Measurements from ENCODE around the gene FBLN5.
A peak's percentile ranks its signal among the peaks of the same experiment; 100 is the strongest.

The FBLN5 gene

DNA sequence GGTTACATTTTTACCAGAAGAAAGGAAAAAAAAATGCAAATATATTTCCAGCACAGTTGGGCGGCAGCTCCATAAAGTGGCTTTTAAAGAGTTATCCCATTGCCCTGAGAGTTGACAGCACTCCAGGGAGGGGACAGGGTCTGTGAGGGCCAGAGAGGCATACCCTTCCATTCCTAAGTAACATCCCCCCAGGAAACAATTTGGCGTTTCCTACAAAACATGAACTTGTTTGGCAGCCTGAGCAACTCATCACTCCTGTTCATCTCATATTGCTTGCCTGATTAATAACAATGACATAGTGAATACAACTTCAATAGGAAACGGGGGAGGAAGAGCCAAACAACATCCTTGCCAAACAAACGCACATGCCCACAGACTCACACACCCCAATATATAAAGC, 103.5 kb downstream of the FBLN5 start:
- Histone ChIP-seq H3K4ac (ENCODE audit: low read depth in 1 of 2, low read length in 2 of 2) (no peak overlapping the region), H3K27ac (ENCODE audit: low read length, poor library complexity, severe bottlenecking) (no peak overlapping the region), H3K4me2 (ENCODE audit: low read length, poor library complexity, severe bottlenecking) (no peak overlapping the region), H2AK5ac (ENCODE audit: low read length, severe bottlenecking) (no peak overlapping the region), H3K9me3 (ENCODE audit: control insufficient read depth, low read length) (no peaks in the 10 kb centered on the region), H3K4me3 (ENCODE audit: insufficient read depth in 1 of 2, low read depth in 1 of 2, low read length in 2 of 2) (no peak overlapping the region), H2BK120ac (ENCODE audit: low read depth, low read length) (no peak overlapping the region), H2BK5ac (ENCODE audit: low read depth, low read length, poor library complexity, severe bottlenecking) (no peak overlapping the region), H2BK12ac (ENCODE audit: low read length in 2 of 2) (no peak overlapping the region), H3K4me1 (ENCODE audit: control insufficient read depth, insufficient read depth, low read depth, low read length) (no peaks in the 10 kb centered on the region), H3K79me1 (replicated peaks; ENCODE audit: low read length, poor library complexity, severe bottlenecking) (no peaks in the 10 kb centered on the region), H4K8ac (ENCODE audit: low read length) (no peak overlapping the region), H4K91ac (ENCODE audit: low read length) (no peak overlapping the region), H3K36me3 (ENCODE audit: control insufficient read depth in 1 of 2, insufficient read depth in 2 of 2, low read depth in 1 of 2, low read length in 2 of 2) (no peaks in the 10 kb centered on the region), H3K9ac (ENCODE audit: low read length) (no peak overlapping the region), H3K23ac (ENCODE audit: low read length in 2 of 2) (no peak overlapping the region), H2AFZ (ENCODE audit: low read depth, low read length) (no peak overlapping the region), H3K18ac (ENCODE audit: low read depth in 1 of 2, low read length in 2 of 2) (no peak overlapping the region), H3K27me3 (ENCODE audit: control insufficient read depth in 1 of 2, insufficient read depth in 1 of 2, low read length in 2 of 2) (peaks cover 0 to 36% of the 10 kb centered on the region in 2 experiments), H2BK15ac (ENCODE audit: low read depth, poor library complexity, severe bottlenecking) (no peak overlapping the region), H3K14ac (ENCODE audit: low read length in 2 of 2) (no peak overlapping the region)
- 90% methylated on average over 4 of the region's 4 CpGs for WGBS
- DNase-seq: no peak

DNA sequence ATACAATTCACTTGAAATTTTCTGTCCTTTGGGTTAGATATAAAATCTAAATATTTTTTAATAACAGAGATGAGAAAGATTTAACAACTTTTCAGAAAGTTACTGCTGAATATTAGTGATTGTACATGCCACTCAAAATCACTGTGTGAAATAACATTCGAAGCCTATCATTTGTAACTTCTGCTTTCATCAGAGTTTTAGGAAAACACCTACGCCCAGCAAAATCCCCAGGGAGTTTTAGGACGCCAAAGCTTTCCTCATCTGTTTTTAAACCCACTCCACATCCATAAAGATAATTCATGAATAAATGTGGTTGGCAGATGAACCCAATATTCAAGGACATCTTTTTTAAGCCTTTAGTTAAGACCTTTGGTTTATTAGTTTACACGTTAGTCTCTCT, 104.1 kb downstream of the FBLN5 start:
- Histone ChIP-seq H3K4me2 (ENCODE audit: low read length, poor library complexity, severe bottlenecking) (no peak overlapping the region), H2BK12ac (ENCODE audit: low read length in 2 of 2) (no peak overlapping the region), H3K79me1 (replicated peaks; ENCODE audit: low read length, poor library complexity, severe bottlenecking) (no peaks in the 10 kb centered on the region), H4K8ac (ENCODE audit: low read length) (no peak overlapping the region), H4K91ac (ENCODE audit: low read length) (no peak overlapping the region), H2BK120ac (ENCODE audit: low read depth, low read length) (no peak overlapping the region), H3K4ac (ENCODE audit: low read depth in 1 of 2, low read length in 2 of 2) (no peak overlapping the region), H3K9ac (ENCODE audit: low read length) (no peak overlapping the region), H2AK5ac (ENCODE audit: low read length, severe bottlenecking) (no peak overlapping the region), H3K18ac (ENCODE audit: low read depth in 1 of 2, low read length in 2 of 2) (no peak overlapping the region), H2BK15ac (ENCODE audit: low read depth, poor library complexity, severe bottlenecking) (no peak overlapping the region), H3K14ac (ENCODE audit: low read length in 2 of 2) (no peak overlapping the region), H3K4me3 (ENCODE audit: insufficient read depth in 1 of 2, low read depth in 1 of 2, low read length in 2 of 2) (no peak overlapping the region), H3K4me1 (ENCODE audit: control insufficient read depth, insufficient read depth, low read depth, low read length) (no peaks in the 10 kb centered on the region), H3K23ac (ENCODE audit: low read length in 2 of 2) (no peak overlapping the region), H2BK5ac (ENCODE audit: low read depth, low read length, poor library complexity, severe bottlenecking) (no peak overlapping the region), H3K27ac (ENCODE audit: low read length, poor library complexity, severe bottlenecking) (no peak overlapping the region), H3K36me3 (ENCODE audit: control insufficient read depth in 1 of 2, insufficient read depth in 2 of 2, low read depth in 1 of 2, low read length in 2 of 2) (no peaks in the 10 kb centered on the region), H3K27me3 (ENCODE audit: control insufficient read depth in 1 of 2, insufficient read depth in 1 of 2, low read length in 2 of 2) (peaks cover 0 to 32% of the 10 kb centered on the region in 2 experiments), H2AFZ (ENCODE audit: low read depth, low read length) (no peak overlapping the region), H3K9me3 (ENCODE audit: control insufficient read depth, low read length) (no peaks in the 10 kb centered on the region)
- WGBS: 70% methylated on average over 1 of the region's 4 CpGs
- DNase-seq: no peak

GRCh38 chr14:91841065-91841464, 106.4 kb downstream of the FBLN5 start:
- H3K79me1 ChIP-seq (replicated peaks; ENCODE audit: low read length, poor library complexity, severe bottlenecking): no peaks in the 10 kb centered on the region
- no peak overlapping the region for H3K14ac ChIP-seq (ENCODE audit: low read length in 2 of 2)
- H3K4me2 ChIP-seq (ENCODE audit: low read length, poor library complexity, severe bottlenecking): no peak overlapping the region
- no peak overlapping the region for H4K8ac ChIP-seq (ENCODE audit: low read length)
- no peak for DNase-seq
- H2BK12ac ChIP-seq (ENCODE audit: low read length in 2 of 2): no peak overlapping the region
- H3K4me1 ChIP-seq (ENCODE audit: control insufficient read depth, insufficient read depth, low read depth, low read length): peaks cover 6% of the 10 kb centered on the region
- no peaks in the 10 kb centered on the region for H3K9me3 ChIP-seq (ENCODE audit: control insufficient read depth, low read length)
- H3K27me3 ChIP-seq (ENCODE audit: control insufficient read depth in 1 of 2, insufficient read depth in 1 of 2, low read length in 2 of 2): peaks cover 13 to 45% of the 10 kb centered on the region in 2 experiments
- no peak overlapping the region for H2AFZ ChIP-seq (ENCODE audit: low read depth, low read length)
- no peak overlapping the region for H3K27ac ChIP-seq (ENCODE audit: low read length, poor library complexity, severe bottlenecking)
- no peak overlapping the region for H3K4ac ChIP-seq (ENCODE audit: low read depth in 1 of 2, low read length in 2 of 2)
- H3K9ac ChIP-seq (ENCODE audit: low read length): peak overlapping the region; percentile 5
- no peak overlapping the region for H2BK5ac ChIP-seq (ENCODE audit: low read depth, low read length, poor library complexity, severe bottlenecking)
- H3K23ac ChIP-seq (ENCODE audit: low read length in 2 of 2): peak overlapping the region in 1 of 2 experiments; percentile 30
- H3K4me3 ChIP-seq (ENCODE audit: insufficient read depth in 1 of 2, low read depth in 1 of 2, low read length in 2 of 2): no peak overlapping the region
- no peak overlapping the region for H2BK120ac ChIP-seq (ENCODE audit: low read depth, low read length)
- no peak overlapping the region for H4K91ac ChIP-seq (ENCODE audit: low read length)
- no peaks in the 10 kb centered on the region for H3K36me3 ChIP-seq (ENCODE audit: control insufficient read depth in 1 of 2, insufficient read depth in 2 of 2, low read depth in 1 of 2, low read length in 2 of 2)
- no peak overlapping the region for H2AK5ac ChIP-seq (ENCODE audit: low read length, severe bottlenecking)
- no peak overlapping the region for H2BK15ac ChIP-seq (ENCODE audit: low read depth, poor library complexity, severe bottlenecking)
- no peak overlapping the region for H3K18ac ChIP-seq (ENCODE audit: low read depth in 1 of 2, low read length in 2 of 2)

- Histone ChIP-seq H3K4me1 (ENCODE audit: control insufficient read depth, insufficient read depth, low read depth, low read length) (peaks cover 10% of the 10 kb centered on the region), H3K4me3 (ENCODE audit: insufficient read depth in 1 of 2, low read depth in 1 of 2, low read length in 2 of 2) (no peak overlapping the region), H2BK15ac (ENCODE audit: low read depth, poor library complexity, severe bottlenecking) (no peak overlapping the region), H3K4me2 (ENCODE audit: low read length, poor library complexity, severe bottlenecking) (no peak overlapping the region), H3K79me1 (replicated peaks; ENCODE audit: low read length, poor library complexity, severe bottlenecking) (no peaks in the 10 kb centered on the region), H3K18ac (ENCODE audit: low read depth in 1 of 2, low read length in 2 of 2) (no peak overlapping the region), H2AFZ (ENCODE audit: low read depth, low read length) (no peak overlapping the region), H4K8ac (ENCODE audit: low read length) (no peak overlapping the region), H3K27me3 (ENCODE audit: control insufficient read depth in 1 of 2, insufficient read depth in 1 of 2, low read length in 2 of 2) (peaks cover 24 to 53% of the 10 kb centered on the region in 2 experiments), H3K9me3 (ENCODE audit: control insufficient read depth, low read length) (no peaks in the 10 kb centered on the region), H3K23ac (ENCODE audit: low read length in 2 of 2) (no peak overlapping the region), H3K27ac (ENCODE audit: low read length, poor library complexity, severe bottlenecking) (no peak overlapping the region), H2BK5ac (ENCODE audit: low read depth, low read length, poor library complexity, severe bottlenecking) (no peak overlapping the region), H2BK120ac (ENCODE audit: low read depth, low read length) (no peak overlapping the region), H3K4ac (ENCODE audit: low read depth in 1 of 2, low read length in 2 of 2) (no peak overlapping the region), H4K91ac (ENCODE audit: low read length) (no peak overlapping the region), H3K36me3 (ENCODE audit: control insufficient read depth in 1 of 2, insufficient read depth in 2 of 2, low read depth in 1 of 2, low read length in 2 of 2) (no peaks in the 10 kb centered on the region), H2AK5ac (ENCODE audit: low read length, severe bottlenecking) (no peak overlapping the region), H3K9ac (ENCODE audit: low read length) (no peak overlapping the region), H2BK12ac (ENCODE audit: low read length in 2 of 2) (no peak overlapping the region), H3K14ac (ENCODE audit: low read length in 2 of 2) (no peak overlapping the region)
- 80% methylated on average over 1 of the region's 1 CpG for WGBS
- no peak for DNase-seq
These were observed 107.7 kb downstream of the FBLN5 start for GRCh38 chr14:91839749-91840148.
